Panc1 (cell line): ENCODE data around the gene MRTFA. TPM values are rescaled to one million over a fixed set of nuclear protein-coding genes. Genes with fewer than 3 reads are reported as not detected.
A peak's percentile ranks its signal among the peaks of the same experiment; 100 is the strongest.

Experiments used
- ATAC-seq: fragments of 200-7000 bp; cut with Tn5 transposase; 2 replicates; pipeline ENCODE4 v1.9.1; 2020; ENCODE audit warnings: mild to moderate bottlenecking, moderate library complexity
- BruUV-seq: library from RNA; stranded (reverse); fragments of 400-500 nt; replicated peaks from 2 replicates; lab custom pipeline; 2021; lab: Mats Ljungman, UMichigan
- CTCF ChIA-PET: fragments of 300-600 bp; sonication (Branson Sonifier 250); formaldehyde crosslinking; loops from one replicate; lab custom pipeline; 2022; ENCODE audit warnings: antibody characterized with exemption; lab: Charles Lee
- POLR2A ChIA-PET: fragments of 300-600 bp; sonication (Branson Sonifier 250); formaldehyde crosslinking; loops from one replicate; lab custom pipeline; 2022; ENCODE audit warnings: antibody characterized with exemption; lab: Charles Lee
- DNase-seq: peaks from one replicate; pipeline ENCODE4 v3.0.0-alpha.2; 2010; ENCODE audit warnings: low read depth, low spot score
- H3K27ac ChIP-seq: 2 replicates; pipeline ENCODE4 v1.5.1; 2011; ENCODE audit warnings: mild to moderate bottlenecking, low read length, inconsistent platforms
- H3K27me3 ChIP-seq: fragments of 200-500 bp; sonication (Bioruptor generic); 2 replicates; pipeline ENCODE4 v1.6.0; 2014; ENCODE audit warnings: low read length, inconsistent platforms; ENCODE audit not compliant: control insufficient read depth, insufficient read depth
- H3K36me3 ChIP-seq: fragments of 200-500 bp; sonication (Bioruptor generic); 2 replicates; pipeline ENCODE4 v1.5.1; 2014; ENCODE audit warnings: inconsistent platforms, mild to moderate bottlenecking, low read length, moderate library complexity; ENCODE audit not compliant: control insufficient read depth, insufficient read depth
- H3K4me1 ChIP-seq: 2 replicates; pipeline ENCODE4 v1.5.1; 2011; ENCODE audit warnings: inconsistent platforms, mild to moderate bottlenecking, low read length, moderate library complexity; ENCODE audit not compliant: control insufficient read depth, insufficient read depth
- H3K4me3 ChIP-seq, 2 experiments: 2 replicates each; pipeline ENCODE4 v1.5.1; 2011 to 2012; ENCODE audit warnings: low read depth in 2 of 2, low read length in 2 of 2, mild to moderate bottlenecking in 2 of 2, inconsistent platforms in 1 of 2, moderate library complexity in 1 of 2
- H3K9me3 ChIP-seq: fragments of 200-500 bp; sonication (Bioruptor generic); 2 replicates; pipeline ENCODE4 v1.5.1; 2014; ENCODE audit warnings: low read depth, mild to moderate bottlenecking, inconsistent platforms, low read length, moderate library complexity; ENCODE audit not compliant: control insufficient read depth, insufficient read depth
- CTCF ChIP-seq: fragments of 450-650 bp; IDR thresholded peaks from 2 replicates; pipeline ENCODE4 v1.5.1; 2017; ENCODE audit warnings: mild to moderate bottlenecking
- POLR2AphosphoS5 ChIP-seq: IDR thresholded peaks from 2 replicates; pipeline ENCODE4 v1.6.1; 2012; ENCODE audit warnings: mild to moderate bottlenecking, low read depth, low read length, moderate library complexity
- REST ChIP-seq, 2 experiments: IDR thresholded peaks; 2 replicates each; pipeline ENCODE4 v1.6.1; 2011 to 2012; ENCODE audit warnings: low read depth in 2 of 2, control low read depth in 1 of 2, low read length in 1 of 2, mild to moderate bottlenecking in 1 of 2, moderate library complexity in 1 of 2; ENCODE audit not compliant: insufficient read depth in 1 of 2
- SIN3A ChIP-seq: IDR thresholded peaks from 2 replicates; pipeline ENCODE4 v1.6.1; 2012; ENCODE audit warnings: low read depth, mild to moderate bottlenecking, low read length, moderate library complexity, borderline replicate concordance; ENCODE audit not compliant: insufficient read depth
- TCF7L2 ChIP-seq: IDR thresholded peaks from 2 replicates; pipeline ENCODE4 v1.6.1; 2011; ENCODE audit warnings: mild to moderate bottlenecking, low read depth, low read length, inconsistent platforms
- in situ Hi-C: cut with HindIII; loops from 2 replicates; pipeline ENCODE4 v1.10.0; 2016; ENCODE audit warnings: low sequenced_read_pairs, low pct_unique_long_range_greater_than_20kb
- intact Hi-C: fragments of 100-400 bp; cut with micrococcal nuclease; formaldehyde crosslinking; loops from one replicate; pipeline ENCODE4 v1.10.0; 2022; ENCODE audit not compliant: unreplicated experiment
- total RNA-seq: library from RNA; stranded (reverse); gene quantifications from one replicate; pipeline ENCODE4 v1.2.1, GENCODE V29; 2021; ENCODE audit not compliant: unreplicated experiment

MRTFA gene
- total RNA-seq, 1 experiment from 2014 or later = 62.1 TPM

GRCh38 chr22:40553014-40553554 is 83.4 kb downstream of the MRTFA start:
- TF ChIP-seq POLR2AphosphoS5 (no peak), REST (IDR thresholded peaks at IDR 0.05; ENCODE audit: insufficient read depth in 1 of 2, low read depth in 2 of 2, low read length in 1 of 2) (no peak), CTCF (no peak), TCF7L2 (no peak), SIN3A (no peak)
- intact Hi-C loops (no loop called here), in situ Hi-C loops (no loop called here)
- ATAC-seq = no peak
- H3K4me1 ChIP-seq = no peaks in the 10 kb centered on the region
- no peaks in the 10 kb centered on the region for H3K27me3 ChIP-seq
- no peak for DNase-seq
- BruUV-seq = no TSS peak
- POLR2A ChIA-PET = no interaction called here
- CTCF ChIA-PET = no interaction called here
- H3K9me3 ChIP-seq = no peaks in the 10 kb centered on the region
- H3K27ac ChIP-seq = peak overlapping the region; percentile 17; the same call in 1 of the 2 replicates
- H3K36me3 ChIP-seq = no peaks in the 10 kb centered on the region
- no peak overlapping the region for H3K4me3 ChIP-seq

GRCh38 chr22:40552070-40552469 is 84.4 kb downstream of the MRTFA start:
- POLR2A ChIA-PET = no interaction called here
- in situ Hi-C loops = no loop called here
- ATAC-seq = no peak
- Histone ChIP-seq H3K4me3 (no peak overlapping the region), H3K36me3 (no peaks in the 10 kb centered on the region), H3K27me3 (no peaks in the 10 kb centered on the region), H3K4me1 (no peaks in the 10 kb centered on the region), H3K9me3 (no peaks in the 10 kb centered on the region), H3K27ac (no peak overlapping the region)
- no TSS peak for BruUV-seq
- TF ChIP-seq SIN3A = no peak
- TF ChIP-seq CTCF = no peak
- TF ChIP-seq POLR2AphosphoS5 = no peak
- TF ChIP-seq TCF7L2 = no peak
- TF ChIP-seq REST (IDR thresholded peaks at IDR 0.05; ENCODE audit: insufficient read depth in 1 of 2, low read depth in 2 of 2, low read length in 1 of 2) = no peak
- CTCF ChIA-PET = no interaction called here
- intact Hi-C loops = no loop called here
- DNase-seq = no peak
